OCI-LY1 (cell line): ENCODE data around the gene IFNK.

Experiments
- EZH2 ChIP-seq: fragments of 200-600 bp; sonication (generic), shearing (Covaris generic); IDR thresholded peaks from 2 replicates; pipeline ENCODE4 v1.8.0; 2017; ENCODE audit warnings: borderline replicate concordance, mixed run types, mild to moderate bottlenecking, antibody characterized with exemption, low read length, moderate library complexity, mixed read lengths
- TF ChIP-seq, protein P1 (sequence below): fragments of 200-600 bp; sonication (generic), shearing (Covaris generic); IDR thresholded peaks from 2 replicates; pipeline ENCODE4 v1.5.1; 2017; ENCODE audit warnings: mild to moderate bottlenecking, antibody characterized with exemption, low read length, moderate library complexity, mixed read lengths

DNA sequence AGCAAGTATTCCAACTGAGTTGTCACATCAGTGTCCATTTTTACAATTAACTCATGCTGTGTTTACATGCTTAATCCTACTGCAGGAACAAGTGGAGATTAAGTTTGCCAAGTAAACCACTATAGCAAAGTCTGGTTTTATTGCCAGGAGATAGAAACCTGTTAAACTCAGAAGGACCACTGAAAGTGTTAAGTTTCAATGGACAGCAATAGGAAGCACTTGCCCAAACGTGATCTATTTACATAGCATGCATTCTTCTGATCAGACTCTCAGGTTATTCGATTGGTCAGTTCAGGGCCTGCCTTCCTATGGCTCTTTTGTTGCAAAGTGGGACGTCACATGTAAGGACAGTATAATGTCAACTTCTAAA is 28.0 kb upstream of the IFNK start:
- TF ChIP-seq, protein P1, sequence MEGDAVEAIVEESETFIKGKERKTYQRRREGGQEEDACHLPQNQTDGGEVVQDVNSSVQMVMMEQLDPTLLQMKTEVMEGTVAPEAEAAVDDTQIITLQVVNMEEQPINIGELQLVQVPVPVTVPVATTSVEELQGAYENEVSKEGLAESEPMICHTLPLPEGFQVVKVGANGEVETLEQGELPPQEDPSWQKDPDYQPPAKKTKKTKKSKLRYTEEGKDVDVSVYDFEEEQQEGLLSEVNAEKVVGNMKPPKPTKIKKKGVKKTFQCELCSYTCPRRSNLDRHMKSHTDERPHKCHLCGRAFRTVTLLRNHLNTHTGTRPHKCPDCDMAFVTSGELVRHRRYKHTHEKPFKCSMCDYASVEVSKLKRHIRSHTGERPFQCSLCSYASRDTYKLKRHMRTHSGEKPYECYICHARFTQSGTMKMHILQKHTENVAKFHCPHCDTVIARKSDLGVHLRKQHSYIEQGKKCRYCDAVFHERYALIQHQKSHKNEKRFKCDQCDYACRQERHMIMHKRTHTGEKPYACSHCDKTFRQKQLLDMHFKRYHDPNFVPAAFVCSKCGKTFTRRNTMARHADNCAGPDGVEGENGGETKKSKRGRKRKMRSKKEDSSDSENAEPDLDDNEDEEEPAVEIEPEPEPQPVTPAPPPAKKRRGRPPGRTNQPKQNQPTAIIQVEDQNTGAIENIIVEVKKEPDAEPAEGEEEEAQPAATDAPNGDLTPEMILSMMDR, result no peak
- TF ChIP-seq EZH2, result no peak
